Testis (tissue), 3 donors: ENCODE results near the gene F2RL1. TPM values are rescaled to one million over a fixed set of nuclear protein-coding genes. Genes with fewer than 3 reads are reported as not detected.

ENCODE experiments used
- DNase-seq: peaks from one replicate; pipeline ENCODE4 v3.0.0-alpha.2; 2019
- H3K27ac ChIP-seq, 2 donors: fragments of 200-600 bp; sonication (generic); one replicate each; pipeline ENCODE4 v1.5.1; 2019
- H3K27me3 ChIP-seq: fragments of 200-600 bp; sonication (generic); one replicate; pipeline ENCODE4 v1.5.1; 2019
- H3K36me3 ChIP-seq: fragments of 200-600 bp; sonication (generic); one replicate; pipeline ENCODE4 v1.5.1; 2017; ENCODE audit warnings: low read depth; ENCODE audit errors: missing control alignments
- H3K4me1 ChIP-seq: fragments of 200-600 bp; sonication (generic); one replicate; pipeline ENCODE4 v1.5.1; 2019
- H3K4me3 ChIP-seq, 2 donors: fragments of 200-600 bp; sonication (generic); one replicate each; pipeline ENCODE4 v1.5.1; 2017 to 2019
- H3K9me3 ChIP-seq: fragments of 200-600 bp; sonication (generic); one replicate; pipeline ENCODE4 v1.5.1; 2017
- POLR2A ChIP-seq: fragments of 450-650 bp; IDR thresholded peaks from one replicate; pipeline ENCODE4 v1.6.1; 2017; ENCODE audit warnings: antibody characterized with exemption, mild to moderate bottlenecking, moderate library complexity
- WGBS, 2 donors: methylation state at CpG; one replicate each; pipeline ENCODE4 v1.1.5; 2018; 5-methylcytosine and 5-hydroxymethylcytosine counted together
- intact Hi-C: fragments of 100-400 bp; cut with DNase I; formaldehyde crosslinking; loops from one replicate; pipeline ENCODE4 v1.15.1; 2023; ENCODE audit warnings: low total_unique reads
- polyA plus RNA-seq: library from polyadenylated mRNA; stranded (reverse); fragments of 350-450 nt; fragmentation: Illumina TruSeq; extraction: RNeasy Lipid Tissue Mini Kit (QIAGEN cat#74804); gene quantifications from one replicate; pipeline ENCODE4 v1.2.3, GENCODE V29; 2014; ENCODE audit warnings: low read depth, low replicate concordance; ENCODE audit not compliant: insufficient read depth
- total RNA-seq, 2 donors: library from RNA; depleted of rRNA; stranded (reverse); fragments of >200 nt; gene quantifications; one replicate each; pipeline ENCODE4 v1.2.3, GENCODE V29; 2016
- TF ChIP-seq, protein P1 (sequence below), 3 experiments: fragments of 450-650 bp in 2 of 3; fragments of 200-600 bp in 1 of 3; sonication (generic) in 1 of 3; IDR thresholded peaks; one replicate each; pipeline ENCODE4 v1.5.1; 2016 to 2019; ENCODE audit warnings: antibody characterized with exemption in 3 of 3, mild to moderate bottlenecking in 2 of 3, moderate library complexity in 1 of 3

Gene F2RL1
- total and polyA plus RNA-seq, 3 donors from 2014 or later, result 0.68 to 2.3 (median 1.1) TPM

DNA sequence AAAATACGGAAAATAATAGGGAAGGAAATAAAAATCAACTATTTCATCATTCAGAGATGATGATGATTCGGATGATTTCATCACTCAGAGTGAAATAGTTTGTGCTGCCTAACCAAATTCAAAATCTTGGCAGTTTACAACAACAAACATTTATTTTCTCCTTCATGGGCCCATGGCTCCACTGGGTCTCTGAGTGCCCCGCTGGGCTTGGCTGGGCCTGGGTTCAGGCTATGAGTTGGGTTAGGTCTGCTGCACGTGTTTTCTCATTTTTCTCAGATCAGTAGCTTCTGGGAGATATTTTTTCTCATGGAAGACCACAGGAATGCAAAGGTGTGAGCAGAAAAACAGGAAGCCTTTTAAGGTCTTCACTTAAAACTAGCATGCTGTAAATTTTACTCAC, 24.0 kb upstream of the F2RL1 start:
- H3K4me1 ChIP-seq, result no peaks in the 10 kb centered on the region
- no peaks in the 10 kb centered on the region for H3K27me3 ChIP-seq
- H3K9me3 ChIP-seq, result no peaks in the 10 kb centered on the region
- 68 to 80% methylated on average over 4 of the region's 4 CpGs for WGBS, 2 donors
- H3K27ac ChIP-seq, result no peak overlapping the region
- no peaks in the 10 kb centered on the region for H3K36me3 ChIP-seq
- intact Hi-C loops, result no loop called here
- TF ChIP-seq, protein P1, sequence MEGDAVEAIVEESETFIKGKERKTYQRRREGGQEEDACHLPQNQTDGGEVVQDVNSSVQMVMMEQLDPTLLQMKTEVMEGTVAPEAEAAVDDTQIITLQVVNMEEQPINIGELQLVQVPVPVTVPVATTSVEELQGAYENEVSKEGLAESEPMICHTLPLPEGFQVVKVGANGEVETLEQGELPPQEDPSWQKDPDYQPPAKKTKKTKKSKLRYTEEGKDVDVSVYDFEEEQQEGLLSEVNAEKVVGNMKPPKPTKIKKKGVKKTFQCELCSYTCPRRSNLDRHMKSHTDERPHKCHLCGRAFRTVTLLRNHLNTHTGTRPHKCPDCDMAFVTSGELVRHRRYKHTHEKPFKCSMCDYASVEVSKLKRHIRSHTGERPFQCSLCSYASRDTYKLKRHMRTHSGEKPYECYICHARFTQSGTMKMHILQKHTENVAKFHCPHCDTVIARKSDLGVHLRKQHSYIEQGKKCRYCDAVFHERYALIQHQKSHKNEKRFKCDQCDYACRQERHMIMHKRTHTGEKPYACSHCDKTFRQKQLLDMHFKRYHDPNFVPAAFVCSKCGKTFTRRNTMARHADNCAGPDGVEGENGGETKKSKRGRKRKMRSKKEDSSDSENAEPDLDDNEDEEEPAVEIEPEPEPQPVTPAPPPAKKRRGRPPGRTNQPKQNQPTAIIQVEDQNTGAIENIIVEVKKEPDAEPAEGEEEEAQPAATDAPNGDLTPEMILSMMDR (IDR thresholded peaks at IDR 0.05), result no peak
- TF ChIP-seq POLR2A, result no peak
- H3K4me3 ChIP-seq, result no peak overlapping the region
- no peak for DNase-seq

DNA sequence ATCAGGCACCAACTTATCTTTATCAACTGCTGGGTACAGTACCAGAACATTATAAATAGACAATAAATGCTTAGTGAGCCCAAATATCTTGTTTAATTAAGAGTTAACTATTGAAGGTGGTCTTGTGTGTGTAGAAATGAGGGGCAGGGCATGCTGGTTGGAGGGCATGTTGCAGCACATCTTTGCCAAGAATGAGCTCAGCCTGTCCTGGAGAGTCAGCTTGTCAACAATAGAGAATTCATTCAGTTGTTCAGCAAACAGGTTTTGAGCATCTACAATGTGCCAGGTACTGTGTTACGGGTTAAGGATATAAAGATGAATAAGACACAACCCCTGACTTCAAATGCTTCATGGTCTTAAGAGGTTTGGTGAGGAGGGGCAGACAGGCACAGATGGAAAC, 19.2 kb upstream of the F2RL1 start:
- 95 to 100% methylated on average over 1 of the region's 1 CpG for WGBS, 2 donors

DNA sequence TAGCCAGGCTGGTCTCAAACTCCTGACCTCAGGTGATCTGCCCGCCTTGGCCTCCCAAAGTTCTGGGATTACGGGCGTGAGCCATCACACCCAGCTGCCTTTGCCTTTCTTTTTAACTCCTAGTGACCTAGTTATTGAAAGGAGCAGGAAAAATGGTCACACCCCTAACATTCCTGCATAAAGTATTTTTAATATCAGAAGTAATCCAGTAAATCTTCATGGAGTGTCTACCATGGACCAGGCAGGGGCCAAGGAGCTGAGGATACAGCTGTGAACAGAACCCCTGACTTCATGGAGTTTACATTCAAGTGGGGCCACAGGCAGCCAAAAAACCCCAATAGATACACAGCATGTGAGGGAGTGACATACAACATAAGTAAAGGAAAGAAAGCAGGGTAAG, 18.3 kb upstream of the F2RL1 start:
- no peaks in the 10 kb centered on the region for H3K4me1 ChIP-seq
- no peaks in the 10 kb centered on the region for H3K36me3 ChIP-seq
- no peak overlapping the region for H3K27ac ChIP-seq
- intact Hi-C loops, result no loop called here
- no peak overlapping the region for H3K4me3 ChIP-seq
- WGBS, 2 donors, result 85 to 96% methylated on average over 3 of the region's 3 CpGs
- TF ChIP-seq, protein P1 (IDR thresholded peaks at IDR 0.05), result no peak
- TF ChIP-seq POLR2A, result no peak
- H3K9me3 ChIP-seq, result no peaks in the 10 kb centered on the region
- H3K27me3 ChIP-seq, result no peaks in the 10 kb centered on the region
- DNase-seq, result no peak

More for the DNA sequence above, 19.2 kb upstream of the F2RL1 start:
- no peaks in the 10 kb centered on the region for H3K4me1 ChIP-seq
- H3K9me3 ChIP-seq, result no peaks in the 10 kb centered on the region
- no peaks in the 10 kb centered on the region for H3K27me3 ChIP-seq
- H3K27ac ChIP-seq, result no peak overlapping the region
- TF ChIP-seq POLR2A, result no peak
- TF ChIP-seq, protein P1 (IDR thresholded peaks at IDR 0.05), result no peak
- no peak for DNase-seq
- intact Hi-C loops, result no loop called here
- H3K4me3 ChIP-seq, result no peak overlapping the region
- no peaks in the 10 kb centered on the region for H3K36me3 ChIP-seq

DNA sequence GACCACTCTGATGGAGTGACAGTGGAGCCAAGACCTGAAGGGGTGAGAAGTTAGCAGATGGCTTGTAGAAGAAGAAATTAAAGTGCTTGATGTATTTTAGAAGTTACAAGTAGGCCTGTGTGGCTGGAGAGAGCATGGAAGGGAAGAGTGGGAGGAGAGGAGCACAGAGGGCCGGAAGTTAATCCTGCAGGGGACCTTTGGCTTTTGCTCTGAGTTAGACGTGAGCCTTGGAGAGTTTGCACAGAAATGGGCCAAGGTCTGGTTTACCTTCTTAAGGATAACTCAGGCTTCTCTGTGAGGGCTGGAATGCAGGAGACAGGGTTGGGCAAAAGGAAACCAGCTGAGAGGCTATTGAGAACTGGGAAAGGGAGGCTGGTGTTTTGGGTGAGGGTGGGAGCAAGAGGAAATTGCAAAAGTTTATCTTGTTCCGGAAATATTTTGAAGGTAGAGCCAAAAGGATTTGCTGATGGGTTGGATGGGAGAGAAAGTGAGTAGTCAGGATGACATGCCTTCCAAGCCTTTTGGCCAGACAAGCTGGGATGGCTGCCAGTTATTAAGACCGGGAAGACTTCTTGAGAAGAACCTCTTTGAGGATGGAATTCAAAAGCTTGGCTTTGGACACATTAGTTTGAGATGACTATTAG, 17.5 kb upstream of the F2RL1 start:
- intact Hi-C loops, result no loop called here
- Histone ChIP-seq H3K27ac (no peak overlapping the region), H3K4me3 (no peak overlapping the region), H3K9me3 (no peaks in the 10 kb centered on the region), H3K4me1 (no peaks in the 10 kb centered on the region), H3K36me3 (no peaks in the 10 kb centered on the region), H3K27me3 (no peaks in the 10 kb centered on the region)
- WGBS, 2 donors, result 52 to 57% methylated on average over 4 of the region's 4 CpGs
- no peak for DNase-seq
- TF ChIP-seq POLR2A, result no peak
- TF ChIP-seq, protein P1 (IDR thresholded peaks at IDR 0.05), result no peak

DNA sequence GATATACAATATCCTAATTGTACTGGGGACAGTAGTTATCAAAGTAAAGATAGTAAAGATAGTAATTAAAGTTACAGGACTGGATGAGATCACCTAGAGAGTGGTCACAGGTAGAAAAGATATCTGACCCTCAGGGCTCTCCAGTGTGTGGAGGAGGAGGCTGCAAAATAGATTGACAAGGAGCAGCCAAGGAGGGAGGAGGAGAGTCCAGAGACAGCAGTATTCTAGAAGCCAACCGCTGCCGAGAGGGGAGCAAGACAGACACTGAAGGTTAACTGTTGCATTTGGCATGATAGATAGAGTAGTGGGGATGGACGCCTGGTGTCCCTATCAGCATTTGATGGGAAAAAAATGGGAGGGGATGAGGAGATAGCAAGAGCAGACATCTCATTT, 17.0 kb upstream of the F2RL1 start:
- 46 to 53% methylated on average over 3 of the region's 3 CpGs for WGBS, 2 donors
- Histone ChIP-seq H3K4me3 (no peak overlapping the region), H3K4me1 (no peaks in the 10 kb centered on the region), H3K27me3 (no peaks in the 10 kb centered on the region), H3K9me3 (no peaks in the 10 kb centered on the region), H3K27ac (no peak overlapping the region), H3K36me3 (no peaks in the 10 kb centered on the region)
- TF ChIP-seq, protein P1 (IDR thresholded peaks at IDR 0.05), result no peak
- TF ChIP-seq POLR2A, result no peak
- intact Hi-C loops, result no loop called here
- no peak for DNase-seq
